Astrocyte (in vitro differentiated cells and primary cell): Measurements from ENCODE around the gene RINL.

Source experiments
- CTCF ChIP-seq: IDR thresholded peaks from 2 replicates; pipeline ENCODE4 v1.5.1; 2011; ENCODE audit warnings: low read depth, mild to moderate bottlenecking, inconsistent platforms, low read length, moderate library complexity; ENCODE audit not compliant: insufficient read depth
- EZH2 ChIP-seq: IDR thresholded peaks from 2 replicates; pipeline ENCODE4 v1.6.1; 2012; ENCODE audit warnings: mild to moderate bottlenecking, low read length, inconsistent platforms; ENCODE audit not compliant: insufficient read depth

- TF ChIP-seq CTCF (no peak), EZH2 (no peak)
These were observed 14.8 kb upstream of the RINL start for GRCh38 chr19:38892841-38893240.
